Panc1 (cell line): ENCODE results near the gene KIF26B.

ENCODE experiments used
- CTCF ChIP-seq: fragments of 450-650 bp; IDR thresholded peaks from 2 replicates; pipeline ENCODE4 v1.5.1; 2017; ENCODE audit warnings: mild to moderate bottlenecking
- POLR2AphosphoS5 ChIP-seq: IDR thresholded peaks from 2 replicates; pipeline ENCODE4 v1.6.1; 2012; ENCODE audit warnings: mild to moderate bottlenecking, low read depth, low read length, moderate library complexity
- TCF7L2 ChIP-seq: IDR thresholded peaks from 2 replicates; pipeline ENCODE4 v1.6.1; 2011; ENCODE audit warnings: mild to moderate bottlenecking, low read depth, low read length, inconsistent platforms

GRCh38 chr1:245126530-245126929, 28.3 kb upstream of the KIF26B start:
- no peak for TF ChIP-seq TCF7L2
- TF ChIP-seq CTCF: no peak
- no peak for TF ChIP-seq POLR2AphosphoS5
